ENCODE measurements around the gene CCDC187. TPM values are rescaled to one million over a fixed set of nuclear protein-coding genes. Genes with fewer than 3 reads are reported as not detected.

CCDC187 gene
- total and polyA plus RNA-seq, 2 of the 13 experiments (the other 11 are each of a cell fraction or from before 2014, with no cell fraction given), result 0.03 to 0.13 TPM

- TF ChIP-seq, protein P1, sequence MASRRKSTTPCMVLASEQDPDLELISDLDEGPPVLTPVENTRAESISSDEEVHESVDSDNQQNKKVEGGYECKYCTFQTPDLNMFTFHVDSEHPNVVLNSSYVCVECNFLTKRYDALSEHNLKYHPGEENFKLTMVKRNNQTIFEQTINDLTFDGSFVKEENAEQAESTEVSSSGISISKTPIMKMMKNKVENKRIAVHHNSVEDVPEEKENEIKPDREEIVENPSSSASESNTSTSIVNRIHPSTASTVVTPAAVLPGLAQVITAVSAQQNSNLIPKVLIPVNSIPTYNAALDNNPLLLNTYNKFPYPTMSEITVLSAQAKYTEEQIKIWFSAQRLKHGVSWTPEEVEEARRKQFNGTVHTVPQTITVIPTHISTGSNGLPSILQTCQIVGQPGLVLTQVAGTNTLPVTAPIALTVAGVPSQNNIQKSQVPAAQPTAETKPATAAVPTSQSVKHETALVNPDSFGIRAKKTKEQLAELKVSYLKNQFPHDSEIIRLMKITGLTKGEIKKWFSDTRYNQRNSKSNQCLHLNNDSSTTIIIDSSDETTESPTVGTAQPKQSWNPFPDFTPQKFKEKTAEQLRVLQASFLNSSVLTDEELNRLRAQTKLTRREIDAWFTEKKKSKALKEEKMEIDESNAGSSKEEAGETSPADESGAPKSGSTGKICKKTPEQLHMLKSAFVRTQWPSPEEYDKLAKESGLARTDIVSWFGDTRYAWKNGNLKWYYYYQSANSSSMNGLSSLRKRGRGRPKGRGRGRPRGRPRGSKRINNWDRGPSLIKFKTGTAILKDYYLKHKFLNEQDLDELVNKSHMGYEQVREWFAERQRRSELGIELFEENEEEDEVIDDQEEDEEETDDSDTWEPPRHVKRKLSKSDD (CRISPR knock-in tag; IDR thresholded peaks at IDR 0.05; ENCODE audit: low read depth), result no peak
- peak; percentile 92 for TF ChIP-seq ZNF296 (CRISPR knock-in tag; conservative IDR thresholded peaks at IDR 0.05)
- TF ChIP-seq POGZ (CRISPR knock-in tag; IDR thresholded peaks at IDR 0.05), result peak; percentile 37; the same call in 1 of the 2 replicates
- TF ChIP-seq HNRNPL (IDR thresholded peaks at IDR 0.05; ENCODE audit: low read depth, low read length), result peak; percentile 64; the same call in 1 of the 2 replicates
- TF ChIP-seq ONECUT2 (CRISPR knock-in tag; IDR thresholded peaks at IDR 0.05), result no peak
- peak; percentile 59 for TF ChIP-seq ZNF18 (CRISPR knock-in tag; IDR thresholded peaks at IDR 0.05; ENCODE audit: insufficient replicate concordance)
- TF ChIP-seq, protein P2, sequence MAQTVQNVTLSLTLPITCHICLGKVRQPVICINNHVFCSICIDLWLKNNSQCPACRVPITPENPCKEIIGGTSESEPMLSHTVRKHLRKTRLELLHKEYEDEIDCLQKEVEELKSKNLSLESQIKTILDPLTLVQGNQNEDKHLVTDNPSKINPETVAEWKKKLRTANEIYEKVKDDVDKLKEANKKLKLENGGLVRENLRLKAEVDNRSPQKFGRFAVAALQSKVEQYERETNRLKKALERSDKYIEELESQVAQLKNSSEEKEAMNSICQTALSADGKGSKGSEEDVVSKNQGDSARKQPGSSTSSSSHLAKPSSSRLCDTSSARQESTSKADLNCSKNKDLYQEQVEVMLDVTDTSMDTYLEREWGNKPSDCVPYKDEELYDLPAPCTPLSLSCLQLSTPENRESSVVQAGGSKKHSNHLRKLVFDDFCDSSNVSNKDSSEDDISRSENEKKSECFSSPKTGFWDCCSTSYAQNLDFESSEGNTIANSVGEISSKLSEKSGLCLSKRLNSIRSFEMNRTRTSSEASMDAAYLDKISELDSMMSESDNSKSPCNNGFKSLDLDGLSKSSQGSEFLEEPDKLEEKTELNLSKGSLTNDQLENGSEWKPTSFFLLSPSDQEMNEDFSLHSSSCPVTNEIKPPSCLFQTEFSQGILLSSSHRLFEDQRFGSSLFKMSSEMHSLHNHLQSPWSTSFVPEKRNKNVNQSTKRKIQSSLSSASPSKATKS (CRISPR knock-in tag; IDR thresholded peaks at IDR 0.05), result no peak
- peak; percentile 44; the same call in 1 of the 2 replicates for TF ChIP-seq ZBTB34 (CRISPR knock-in tag; IDR thresholded peaks at IDR 0.05)
- peak; percentile 54; the same call in 1 of the 2 replicates for TF ChIP-seq SIN3A (IDR thresholded peaks at IDR 0.05; ENCODE audit: borderline replicate concordance, low read depth, low read length)
- peak; percentile 71 for TF ChIP-seq ZIK1 (CRISPR knock-in tag; IDR thresholded peaks at IDR 0.05; ENCODE audit: borderline replicate concordance, low read depth)
- no peak; the same call in none of the 2 replicates for TF ChIP-seq TARDBP (CRISPR knock-in tag; IDR thresholded peaks at IDR 0.05)
- TF ChIP-seq RFX3 (CRISPR knock-in tag; IDR thresholded peaks at IDR 0.05), result no peak
- TF ChIP-seq TEAD2 (CRISPR knock-in tag; IDR thresholded peaks at IDR 0.05), result no peak
- no peak for TF ChIP-seq ZBTB8A (CRISPR knock-in tag; IDR thresholded peaks at IDR 0.05; ENCODE audit: borderline replicate concordance, low read depth)
- peak; percentile 96 for TF ChIP-seq SP5 (CRISPR knock-in tag; IDR thresholded peaks at IDR 0.05; ENCODE audit: borderline replicate concordance, low read depth)
- TF ChIP-seq RBM22 (optimal IDR thresholded peaks at IDR 0.05; ENCODE audit: low read length), result no peak
- no peak for TF ChIP-seq GABPA (IDR thresholded peaks at IDR 0.05; ENCODE audit: low read depth, low read length)
- TF ChIP-seq GABPA (CRISPR knock-in tag; IDR thresholded peaks at IDR 0.05; ENCODE audit: low read depth), result peak; percentile 70; the same call in 1 of the 2 replicates
- TF ChIP-seq SOX5 (CRISPR knock-in tag; IDR thresholded peaks at IDR 0.05; ENCODE audit: borderline replicate concordance), result peak; percentile 48; the same call in 1 of the 2 replicates
- peak; percentile 38; the same call in 1 of the 2 replicates for TF ChIP-seq TFDP1 (CRISPR knock-in tag; IDR thresholded peaks at IDR 0.05; ENCODE audit: borderline replicate concordance)
Measured at GRCh38 chr9:136345281-136346156, 41.6 kb upstream of the CCDC187 start (continued).
